GM23248 (cell line): ENCODE results near the gene CTNNA3.

Experiments
- EZH2 ChIP-seq: fragments of 200-600 bp; sonication (generic); IDR thresholded peaks from 2 replicates; pipeline ENCODE4 v1.6.1; 2018; ENCODE audit warnings: antibody characterized with exemption, mild to moderate bottlenecking; ENCODE audit not compliant: insufficient read depth, poor library complexity, severe bottlenecking
- EZH2phosphoT487 ChIP-seq: fragments of 200-600 bp; sonication (generic); IDR thresholded peaks from 2 replicates; pipeline ENCODE4 v1.6.1; 2018; ENCODE audit warnings: antibody characterized with exemption, moderate library complexity, mild to moderate bottlenecking, low read depth; ENCODE audit not compliant: insufficient read depth

GRCh38 chr10:66586897-66587679 lies 1108.9 kb downstream of the CTNNA3 start:
- TF ChIP-seq EZH2phosphoT487, result no peak
- no peak for TF ChIP-seq EZH2
